GM21619 (cell line): ENCODE measurements around the gene NCAPG2.

Experiments
- ATAC-seq: cut with Tn5 transposase; IDR thresholded peaks from one replicate; pipeline ENCODE4 v1.9.1; 2021; ENCODE audit not compliant: unreplicated experiment

Gene NCAPG2

GRCh38 chr7:158735935-158736334 is 31.3 kb upstream of the NCAPG2 start:
- no peak for ATAC-seq

GRCh38 chr7:158734861-158735260 is 30.3 kb upstream of the NCAPG2 start:
- ATAC-seq = no peak

DNA sequence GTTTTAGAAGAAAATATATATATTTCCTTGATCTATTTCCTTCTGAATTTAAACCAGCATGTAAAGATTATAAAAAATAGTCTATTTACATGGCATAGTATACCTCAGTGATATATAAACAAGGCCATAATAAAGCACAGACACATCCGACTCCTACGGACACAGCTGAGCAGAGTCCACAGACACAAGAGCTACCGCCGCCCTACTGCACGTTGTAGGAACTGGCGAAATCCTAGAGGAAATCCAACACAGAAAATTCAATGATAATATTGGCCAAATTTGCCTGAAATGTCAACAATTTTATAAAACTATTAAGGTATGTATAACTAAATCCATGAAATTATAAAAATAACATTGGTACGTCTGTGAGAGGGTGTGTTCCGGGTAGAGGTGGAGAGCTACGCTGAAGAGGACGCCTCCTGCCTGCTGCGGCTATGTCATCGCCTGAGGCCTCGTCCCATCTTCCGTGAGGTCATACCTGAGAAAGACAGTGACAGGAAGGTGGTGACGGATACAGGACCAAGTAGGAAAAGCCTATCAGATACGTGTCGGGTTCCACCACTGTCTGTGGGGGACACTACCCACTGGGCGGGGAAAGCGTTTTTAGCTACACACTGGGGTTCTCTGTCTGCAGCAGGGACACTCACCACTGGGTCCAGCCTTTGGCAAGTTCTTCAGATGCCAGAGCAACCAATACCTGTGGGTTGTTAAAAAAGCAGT is 29.3 kb upstream of the NCAPG2 start:
- ATAC-seq = no peak

- no peak for ATAC-seq
Measured at GRCh38 chr7:158733220-158733519, 28.6 kb upstream of the NCAPG2 start.

DNA sequence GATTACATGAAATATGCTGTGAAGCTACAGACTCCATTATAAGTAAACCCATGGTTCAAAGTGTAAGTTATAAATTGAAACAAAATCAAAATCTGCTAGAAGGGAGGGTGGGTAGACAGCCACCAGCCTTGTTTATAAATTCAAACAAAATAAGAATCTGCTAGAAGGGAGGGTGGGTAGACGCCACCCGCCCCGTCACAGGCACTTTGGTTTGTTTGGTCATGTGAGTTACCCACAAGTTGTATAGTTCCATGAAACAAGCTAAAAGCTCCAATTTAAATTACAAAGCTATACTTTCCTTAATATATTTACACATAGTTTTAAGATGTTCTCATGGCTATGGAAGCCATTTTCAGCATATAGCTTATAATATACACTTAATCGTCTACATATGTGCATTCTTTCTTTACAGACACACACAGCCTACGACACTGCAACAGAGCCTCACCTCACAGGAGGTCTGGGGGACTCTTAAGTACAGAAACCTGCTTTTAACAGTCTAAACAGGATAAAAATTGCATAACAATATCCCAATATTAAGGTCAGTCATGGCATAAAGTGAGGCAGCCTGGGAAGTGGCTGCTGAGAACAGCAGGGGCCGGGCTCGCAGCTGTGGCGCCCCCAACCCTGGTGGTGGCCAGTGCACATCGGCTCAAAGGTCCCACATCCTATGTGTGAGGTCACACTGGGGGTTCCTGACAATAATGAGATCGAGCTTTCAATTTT is 28.1 kb upstream of the NCAPG2 start:
- ATAC-seq = no peak

DNA sequence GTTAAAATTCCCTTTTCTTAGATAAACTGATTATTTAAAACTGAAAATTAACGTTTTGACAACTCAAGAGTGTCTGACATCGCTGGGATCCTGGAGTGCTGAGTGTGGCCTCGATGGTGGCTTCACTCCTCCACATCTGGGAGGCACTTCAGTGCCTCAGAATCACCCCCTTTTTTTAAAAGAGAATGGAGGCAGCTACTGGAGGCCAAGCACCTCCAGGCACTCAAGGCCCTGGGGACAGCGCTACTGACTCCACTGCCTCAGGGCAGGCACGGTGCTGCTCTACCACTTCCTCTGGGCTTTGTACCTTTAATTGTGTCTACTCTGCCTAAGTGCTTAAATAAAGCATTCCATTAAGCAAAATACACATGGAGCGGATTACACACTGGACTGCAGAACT is 27.2 kb upstream of the NCAPG2 start:
- no peak for ATAC-seq

GRCh38 chr7:158730383-158731346 is 26.1 kb upstream of the NCAPG2 start:
- no peak for ATAC-seq

DNA sequence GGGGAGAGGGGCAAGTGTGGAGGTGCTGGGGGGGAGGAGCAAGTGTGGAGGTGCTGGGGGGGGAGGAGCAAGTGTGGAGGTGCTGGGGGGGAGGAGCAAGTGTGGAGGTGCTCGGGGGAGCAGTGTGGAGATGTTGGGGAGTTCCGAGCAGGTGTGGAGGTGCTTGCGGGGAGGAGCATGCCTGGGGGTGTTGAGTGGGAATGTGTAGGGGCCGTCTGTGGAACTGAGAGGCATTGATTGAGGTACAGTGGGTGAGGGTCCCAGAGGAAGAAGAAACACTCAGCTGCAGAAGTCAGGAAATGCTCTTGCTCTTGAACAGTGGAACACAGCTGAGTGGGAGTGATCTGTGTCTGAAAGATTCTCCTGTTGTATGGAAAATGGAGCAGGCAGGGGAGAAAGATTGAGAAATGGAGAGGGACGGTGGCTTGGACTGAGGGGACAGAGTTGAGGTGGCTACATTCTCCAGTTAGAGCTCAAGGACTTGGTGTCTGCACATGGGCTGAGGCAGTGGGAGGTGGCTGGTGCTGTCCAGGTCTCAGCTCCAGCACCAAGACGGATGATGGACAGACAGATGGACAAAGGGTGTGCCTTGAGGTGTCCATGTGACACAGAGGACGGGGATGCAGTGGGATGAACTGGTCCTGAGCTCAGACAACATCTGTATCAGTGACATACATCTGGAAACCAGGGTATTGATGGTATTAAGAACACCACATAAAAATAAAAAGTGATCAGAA is 25.2 kb upstream of the NCAPG2 start:
- ATAC-seq = no peak

DNA sequence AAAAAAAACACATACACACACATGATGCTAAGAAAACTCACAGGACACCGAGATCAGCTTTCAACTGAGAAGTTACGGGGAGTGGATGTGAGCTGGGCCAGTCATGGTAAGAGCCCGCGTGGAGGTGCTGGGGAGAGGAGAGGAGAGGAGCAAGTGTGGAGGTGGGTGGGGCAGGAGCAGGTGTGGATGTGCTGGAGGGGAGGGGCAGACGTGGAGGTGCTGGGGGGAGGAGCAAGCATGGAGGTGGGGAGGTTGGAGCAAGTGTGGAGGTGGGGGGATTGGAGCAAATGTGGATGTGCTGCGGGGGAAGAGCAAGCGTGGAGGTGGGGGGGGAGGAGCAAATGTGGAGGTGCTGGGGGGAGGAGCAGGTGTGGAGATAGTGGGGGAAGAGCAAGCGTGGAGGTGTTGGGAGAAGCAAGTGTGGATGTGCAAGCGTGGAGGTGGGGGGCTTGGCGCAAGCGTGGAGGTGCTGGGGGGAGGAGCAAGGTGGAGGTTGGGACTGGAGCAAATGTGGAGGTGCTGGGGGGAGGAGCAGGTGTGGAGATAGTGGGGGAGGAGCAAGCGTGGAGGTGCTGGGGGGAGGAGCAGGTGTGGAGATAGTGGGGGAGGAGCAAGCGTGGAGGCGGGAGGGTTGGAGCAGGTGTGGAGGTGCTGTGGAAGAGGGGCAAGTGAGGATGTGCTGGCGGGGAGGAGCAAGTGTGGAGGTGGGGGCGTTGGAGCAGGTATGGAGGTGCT is 24.5 kb upstream of the NCAPG2 start:
- no peak for ATAC-seq

GRCh38 chr7:158727690-158728089 is 23.1 kb upstream of the NCAPG2 start:
- no peak for ATAC-seq

GRCh38 chr7:158726277-158726807 is 21.7 kb upstream of the NCAPG2 start:
- no peak for ATAC-seq

DNA sequence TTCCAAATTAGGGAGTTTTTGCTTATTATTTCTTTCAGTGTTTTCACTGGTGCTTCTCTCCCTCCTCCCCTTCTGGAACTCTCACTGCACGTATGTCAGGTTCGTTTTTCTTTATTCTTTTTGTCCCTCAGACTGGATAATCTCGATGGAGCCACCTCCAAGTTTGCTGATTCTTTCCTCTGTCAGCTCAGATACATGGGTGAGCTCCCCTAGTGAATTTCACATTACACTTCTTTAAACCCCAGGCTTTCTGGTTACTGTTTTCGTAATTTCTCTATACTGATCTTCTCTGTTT is 20.8 kb upstream of the NCAPG2 start:
- no peak for ATAC-seq

- no peak for ATAC-seq
Measured at GRCh38 chr7:158724658-158725505, 20.3 kb upstream of the NCAPG2 start.

DNA sequence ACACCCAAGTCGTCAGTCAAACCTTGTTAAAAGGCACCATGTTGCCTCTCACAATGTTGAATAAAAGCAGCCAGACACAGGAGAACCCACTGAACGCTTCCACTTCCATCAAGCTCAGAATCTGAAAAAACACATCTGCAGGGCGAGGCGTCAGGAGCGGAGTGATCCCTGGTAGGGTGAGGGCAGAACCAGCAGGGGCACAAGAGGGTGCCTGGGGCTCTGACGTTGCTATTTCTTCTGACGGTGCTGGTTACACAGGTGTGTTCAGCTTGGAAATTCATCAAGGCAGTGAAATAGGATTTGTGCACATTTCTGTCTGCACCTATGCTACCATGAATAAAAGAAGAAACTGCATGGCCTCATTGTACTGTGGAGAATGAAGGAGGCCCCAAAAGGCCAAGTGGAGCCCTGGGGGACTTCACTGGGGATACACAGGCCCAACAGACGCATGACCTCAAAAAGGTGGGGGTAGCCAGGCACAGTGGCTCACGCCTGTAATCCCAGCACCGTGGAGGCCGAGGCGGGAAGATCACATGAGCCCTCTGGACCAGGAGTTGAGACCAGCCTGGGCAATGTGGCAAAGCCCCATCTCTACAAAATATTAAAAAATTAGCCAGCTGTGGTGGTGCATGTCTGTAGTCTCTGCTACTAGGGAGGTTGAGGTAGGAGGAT is 19.2 kb upstream of the NCAPG2 start:
- no peak for ATAC-seq

DNA sequence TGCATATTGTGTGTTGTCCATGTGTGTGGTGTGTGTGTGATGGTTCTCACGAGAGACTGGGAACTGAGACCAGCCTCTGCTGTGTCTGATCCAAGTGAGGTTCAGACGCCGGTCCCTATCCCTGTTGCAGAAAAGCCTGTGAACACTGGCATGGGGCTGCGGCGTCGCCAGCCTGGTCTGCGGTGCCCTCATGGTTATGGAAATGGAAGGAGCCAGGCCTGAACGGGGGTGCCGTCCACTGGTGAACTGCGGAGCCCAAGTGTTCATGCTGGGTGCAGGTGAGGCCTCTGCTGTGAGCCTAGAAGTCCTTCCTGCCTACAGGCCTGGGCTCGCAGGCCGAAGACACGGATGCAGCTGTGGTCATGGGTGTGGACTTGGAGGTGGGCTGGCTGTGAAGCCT is 18.7 kb upstream of the NCAPG2 start:
- no peak for ATAC-seq

GRCh38 chr7:158722574-158723237 is 18.1 kb upstream of the NCAPG2 start:
- no peak for ATAC-seq

GRCh38 chr7:158720112-158720511 is 15.5 kb upstream of the NCAPG2 start:
- ATAC-seq = no peak

- ATAC-seq = no peak
Measured at GRCh38 chr7:158716802-158717201, 12.2 kb upstream of the NCAPG2 start.
